IMR-90 (cell line): Measurements from ENCODE around the gene NR4A3. TPM values are rescaled to one million over a fixed set of nuclear protein-coding genes. Genes with fewer than 3 reads are reported as not detected.

Experiments used
- ATAC-seq: fragments of 200-7000 bp; cut with Tn5 transposase; 2 replicates; pipeline ENCODE4 v1.9.1; 2020; ENCODE audit warnings: low read depth, mild to moderate bottlenecking, moderate library complexity
- BruUV-seq: library from RNA; stranded (reverse); fragments of 400-500 nt; replicated peaks from 2 replicates; lab custom pipeline; 2021; lab: Mats Ljungman, UMichigan
- CTCF ChIA-PET: fragments of 300-600 bp; formaldehyde crosslinking; extraction: SDS; loops from one replicate; lab custom pipeline; 2021; ENCODE audit warnings: antibody characterized with exemption; lab: Yijun Ruan, JAX
- POLR2A ChIA-PET: fragments of 300-600 bp; sonication (Branson Sonifier 250); formaldehyde crosslinking; loops from one replicate; lab custom pipeline; 2022; ENCODE audit warnings: antibody characterized with exemption; ENCODE audit not compliant: unreplicated experiment; lab: Charles Lee
- DNase-seq: peaks from one replicate; pipeline ENCODE4 v3.0.0; 2013
- H2AFZ ChIP-seq: replicated peaks from 2 replicates; pipeline ENCODE3; 2013; ENCODE audit warnings: low read length, mild to moderate bottlenecking; ENCODE audit not compliant: poor library complexity
- H2AK5ac ChIP-seq: 2 replicates; pipeline ENCODE4 v1.6.1; 2013; ENCODE audit warnings: low read depth, low read length, inconsistent platforms
- H2AK9ac ChIP-seq: replicated peaks from 2 replicates; pipeline ENCODE3; 2013; ENCODE audit warnings: mild to moderate bottlenecking, low read depth, low read length, moderate library complexity; ENCODE audit not compliant: poor library complexity
- H2BK120ac ChIP-seq: 2 replicates; pipeline ENCODE4 v1.6.1; 2013; ENCODE audit warnings: low read depth, low read length, inconsistent platforms
- H2BK15ac ChIP-seq: 3 replicates; pipeline ENCODE4 v1.6.1; 2013; ENCODE audit warnings: low read depth, low read length, inconsistent platforms
- H2BK20ac ChIP-seq: 2 replicates; pipeline ENCODE4 v1.6.1; 2013; ENCODE audit warnings: low read depth, mild to moderate bottlenecking, inconsistent platforms, low read length, moderate library complexity
- H2BK5ac ChIP-seq: 2 replicates; pipeline ENCODE4 v1.6.1; 2013; ENCODE audit warnings: mild to moderate bottlenecking, low read depth, low read length, inconsistent platforms; ENCODE audit not compliant: poor library complexity, severe bottlenecking
- H3K14ac ChIP-seq: replicated peaks from 2 replicates; pipeline ENCODE4 v1.6.1; 2013; ENCODE audit warnings: low read depth, low read length, inconsistent platforms
- H3K18ac ChIP-seq: 2 replicates; pipeline ENCODE4 v1.6.1; 2013; ENCODE audit warnings: low read depth, low read length, control low read depth
- H3K23ac ChIP-seq: 2 replicates; pipeline ENCODE4 v1.6.1; 2013; ENCODE audit warnings: low read depth, low read length, inconsistent platforms
- H3K27ac ChIP-seq: 2 replicates; pipeline ENCODE4 v1.5.1; 2013; ENCODE audit warnings: mild to moderate bottlenecking, control low read depth, low read length; ENCODE audit not compliant: insufficient read depth
- H3K27me3 ChIP-seq: 2 replicates; pipeline ENCODE4 v1.6.1; 2013; ENCODE audit warnings: low read length; ENCODE audit not compliant: control insufficient read depth, insufficient read depth
- H3K36me3 ChIP-seq: 2 replicates; pipeline ENCODE4 v1.6.1; 2013; ENCODE audit warnings: low read length, mixed read lengths; ENCODE audit not compliant: control insufficient read depth, insufficient read depth
- H3K4ac ChIP-seq: 2 replicates; pipeline ENCODE4 v1.6.1; 2013; ENCODE audit warnings: low read depth, low read length, inconsistent platforms
- H3K4me1 ChIP-seq: 2 replicates; pipeline ENCODE4 v1.6.1; 2013; ENCODE audit warnings: low read length, mixed read lengths; ENCODE audit not compliant: control insufficient read depth, insufficient read depth
- H3K4me2 ChIP-seq: 2 replicates; pipeline ENCODE4 v1.6.1; 2013; ENCODE audit warnings: low read depth, mild to moderate bottlenecking, control low read depth, low read length, moderate library complexity
- H3K4me3 ChIP-seq: 2 replicates; pipeline ENCODE4 v1.5.1; 2013; ENCODE audit warnings: low read depth, mild to moderate bottlenecking, control low read depth, low read length, moderate library complexity; ENCODE audit not compliant: insufficient read depth
- H3K56ac ChIP-seq: 2 replicates; pipeline ENCODE4 v1.6.1; 2013; ENCODE audit warnings: low read length, inconsistent platforms; ENCODE audit not compliant: insufficient read depth; ENCODE audit errors: extremely low read depth
- H3K79me1 ChIP-seq, 2 experiments: 2 replicates each; pipeline ENCODE4 v1.6.1; 2013; ENCODE audit warnings: low read length in 2 of 2, inconsistent platforms in 1 of 2, low read depth in 1 of 2
- H3K9ac ChIP-seq: 2 replicates; pipeline ENCODE4 v1.6.1; 2013; ENCODE audit warnings: low read depth, low read length, control low read depth
- H3K9me1 ChIP-seq: 2 replicates; pipeline ENCODE4 v1.6.1; 2013; ENCODE audit warnings: low read length, inconsistent platforms; ENCODE audit not compliant: insufficient read depth
- H3K9me3 ChIP-seq: 2 replicates; pipeline ENCODE4 v1.6.1; 2013; ENCODE audit warnings: low read length; ENCODE audit not compliant: control insufficient read depth, insufficient read depth
- H4K20me1 ChIP-seq: 2 replicates; pipeline ENCODE4 v1.6.1; 2013; ENCODE audit warnings: low read length, inconsistent platforms; ENCODE audit not compliant: insufficient read depth
- H4K5ac ChIP-seq: 2 replicates; pipeline ENCODE4 v1.6.1; 2013; ENCODE audit warnings: mild to moderate bottlenecking, low read depth, low read length, control low read depth
- H4K8ac ChIP-seq, 2 experiments: 2 replicates each; pipeline ENCODE4 v1.6.1; 2013; ENCODE audit warnings: low read depth in 2 of 2, low read length in 2 of 2, control low read depth in 1 of 2, inconsistent platforms in 1 of 2
- H4K91ac ChIP-seq: 2 replicates; pipeline ENCODE4 v1.6.1; 2013; ENCODE audit warnings: low read depth, low read length, inconsistent platforms; ENCODE audit not compliant: insufficient read depth
- BHLHE40 ChIP-seq: fragments of 150-350 bp; IDR thresholded peaks from 2 replicates; pipeline ENCODE4 v1.6.1; 2016; ENCODE audit warnings: mild to moderate bottlenecking, low read depth, low read length
- CEBPB ChIP-seq: IDR thresholded peaks from 2 replicates; pipeline ENCODE4 v1.6.1; 2012; ENCODE audit warnings: low read depth, low read length, improper control_type of control experiment
- CTCF ChIP-seq: conservative IDR thresholded peaks from 2 replicates; pipeline ENCODE4 v1.5.1; 2012; ENCODE audit warnings: mild to moderate bottlenecking, low read depth, low read length, improper control_type of control experiment
- MXI1 ChIP-seq: IDR thresholded peaks from 2 replicates; pipeline ENCODE4 v1.6.1; 2012; ENCODE audit warnings: low read depth, mild to moderate bottlenecking, low read length, moderate library complexity, borderline replicate concordance
- POLR2A ChIP-seq: IDR thresholded peaks from 2 replicates; pipeline ENCODE4 v1.6.1; 2012; ENCODE audit warnings: mild to moderate bottlenecking, low read depth, low read length
- RAD21 ChIP-seq: IDR thresholded peaks from 2 replicates; pipeline ENCODE4 v1.6.1; 2012; ENCODE audit warnings: low read length, improper control_type of control experiment
- SMC3 ChIP-seq: fragments of 150-350 bp; IDR thresholded peaks from 2 replicates; pipeline ENCODE4 v1.6.1; 2016; ENCODE audit warnings: low read depth, mild to moderate bottlenecking, antibody characterized with exemption, low read length, moderate library complexity
- WGBS, 2 experiments: methylation state at CpG; one replicate each; pipeline versions ENCODE4 v1.1.5 to v1.1.7; 2013; ENCODE audit warnings: missing lambda C conversion rate in 2 of 2; ENCODE audit not compliant: insufficient read length in 1 of 2; ENCODE audit errors: extremely low coverage in 2 of 2; 5-methylcytosine and 5-hydroxymethylcytosine counted together
- dilution Hi-C: fragments of 300-500 bp; cut with HindIII; formaldehyde crosslinking; loops from one replicate; pipeline ENCODE4 v1.14.3; 2018; ENCODE audit warnings: low sequenced_read_pairs; ENCODE audit not compliant: unreplicated experiment
- in situ Hi-C: fragments of 300-500 bp; cut with MboI; formaldehyde crosslinking; loops from 3 replicates; pipeline ENCODE4 v1.14.3; 2019; ENCODE audit warnings: low sequenced_read_pairs, inconsistent platforms, mixed read lengths
- intact Hi-C: fragments of 100-400 bp; cut with micrococcal nuclease; formaldehyde crosslinking; loops from 2 replicates; pipeline ENCODE4 v1.10.0; 2022
- polyA plus RNA-seq, 3 experiments: library from polyadenylated mRNA; depleted of rRNA; stranded (reverse); fragments of >200 nt; gene quantifications; 2 replicates each; pipeline ENCODE4 v1.2.3, GENCODE V29; 2012; ENCODE audit warnings: low replicate concordance in 1 of 3
- total RNA-seq: library from RNA; depleted of rRNA; stranded (reverse); fragments of >200 nt; gene quantifications from 2 replicates; pipeline ENCODE4 v1.2.3, GENCODE V29; 2012

The NR4A3 gene
- total and polyA plus RNA-seq, 2 of the 4 experiments (the other 2 are of a cell fraction) = 0.27 to 0.54 TPM

- H3K14ac ChIP-seq = no peak overlapping the region
- H3K36me3 ChIP-seq = no peaks in the 10 kb centered on the region
- dilution Hi-C loops (no loop called here), in situ Hi-C loops (loop anchor here (10.0 to 25.0 kb wide), 3 partner anchors 409 to 619 kb away; no protein-coding TSS in a partner anchor), intact Hi-C loops (no loop called here)
- H3K4me1 ChIP-seq = no peaks in the 10 kb centered on the region
- H2BK15ac ChIP-seq = no peak overlapping the region
- H3K9me1 ChIP-seq = no peaks in the 10 kb centered on the region
- H3K18ac ChIP-seq = no peak overlapping the region
- no peak overlapping the region for H3K23ac ChIP-seq
- CTCF ChIA-PET = no interaction called here
- no peak overlapping the region for H4K5ac ChIP-seq
- no peak overlapping the region for H3K27ac ChIP-seq
- no peak overlapping the region for H4K91ac ChIP-seq
- no peak overlapping the region for H2BK20ac ChIP-seq
- H3K4me2 ChIP-seq = no peak overlapping the region
- no peak overlapping the region for H2AFZ ChIP-seq
- no peak overlapping the region for H2BK5ac ChIP-seq
- no TSS peak for BruUV-seq
- H3K27me3 ChIP-seq = no peaks in the 10 kb centered on the region
- TF ChIP-seq BHLHE40 (no peak), RAD21 (no peak), MXI1 (no peak), CEBPB (no peak), POLR2A (no peak), CTCF (no peak), SMC3 (no peak)
- no peak overlapping the region for H3K4me3 ChIP-seq
- H3K79me1 ChIP-seq = peaks cover 2 to 23% of the 10 kb centered on the region in 2 experiments; a peak in 3 of 4 replicates
- no peak overlapping the region for H3K9ac ChIP-seq
- no peak overlapping the region for H3K56ac ChIP-seq
- no peak overlapping the region for H2AK9ac ChIP-seq
- H2BK120ac ChIP-seq = no peak overlapping the region
- no peak overlapping the region for H2AK5ac ChIP-seq
- WGBS, 2 experiments = no CpG with 5 or more reads among the region's 2 CpGs
- peak; percentile 10 for DNase-seq
- no peak overlapping the region for H3K4ac ChIP-seq
- POLR2A ChIA-PET = no interaction called here
- ATAC-seq = no peak
- H4K20me1 ChIP-seq = no peaks in the 10 kb centered on the region; the same call in 1 of the 2 replicates
- no peaks in the 10 kb centered on the region for H3K9me3 ChIP-seq
- no peak overlapping the region for H4K8ac ChIP-seq
These were observed 18.0 kb upstream of the NR4A3 start for GRCh38 chr9:99803694-99804093.
